Measurements from ENCODE around the gene IL19. TPM values are rescaled to one million over a fixed set of nuclear protein-coding genes. Genes with fewer than 3 reads are reported as not detected.

Gene IL19
- total and polyA plus RNA-seq, 2 donors (not counting 3 experiments of a cell fraction or from before 2014, with no cell fraction given): not detected

DNA sequence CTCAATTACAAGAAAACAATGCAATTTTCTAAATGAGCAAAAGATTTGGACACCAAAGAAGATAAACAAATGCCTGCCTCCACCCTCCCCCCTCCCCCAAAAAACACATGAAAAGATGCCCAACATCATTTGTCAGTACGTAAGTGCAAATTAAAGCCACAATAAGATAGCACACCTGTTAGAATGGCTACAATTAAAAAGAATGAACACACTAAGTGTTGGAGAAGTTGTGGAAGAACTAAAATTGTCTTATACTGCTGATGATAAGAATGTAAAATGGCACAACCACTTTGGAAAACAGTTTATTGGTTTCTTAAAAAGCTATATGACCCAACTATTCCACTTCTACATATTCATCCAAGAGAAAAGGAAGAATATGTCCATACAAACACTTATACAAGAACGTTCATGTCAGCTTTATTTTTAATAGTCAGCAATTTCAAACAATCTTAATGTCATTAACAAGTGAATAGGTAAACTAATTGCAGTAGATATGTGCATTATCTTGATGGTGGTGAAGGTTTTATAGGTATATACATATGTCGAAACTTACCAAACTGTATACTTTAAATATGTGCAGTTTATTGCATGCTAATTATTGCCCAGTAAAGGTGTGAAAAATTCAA, 105.3 kb downstream of the IL19 start:
- TF ChIP-seq EZH2 (IDR thresholded peaks at IDR 0.05; ENCODE audit: borderline replicate concordance, low read depth, low read length, severe bottlenecking) (no peak), GATA2 (IDR thresholded peaks at IDR 0.05; ENCODE audit: insufficient read depth, insufficient read length, low read depth, low read length) (no peak), POLR2AphosphoS5 (IDR thresholded peaks at IDR 0.05; ENCODE audit: insufficient read depth, low read depth, low read length) (no peak), POLR2A (IDR thresholded peaks at IDR 0.05; ENCODE audit: low read depth, low read length) (no peak), FOS (IDR thresholded peaks at IDR 0.05; ENCODE audit: borderline replicate concordance, insufficient read depth, low read length) (no peak), JUN (IDR thresholded peaks at IDR 0.05; ENCODE audit: borderline replicate concordance, insufficient read depth, insufficient read length, low read depth) (no peak), MYC (IDR thresholded peaks at IDR 0.05; ENCODE audit: low read depth, low read length) (no peak)
- TF ChIP-seq, protein P1, sequence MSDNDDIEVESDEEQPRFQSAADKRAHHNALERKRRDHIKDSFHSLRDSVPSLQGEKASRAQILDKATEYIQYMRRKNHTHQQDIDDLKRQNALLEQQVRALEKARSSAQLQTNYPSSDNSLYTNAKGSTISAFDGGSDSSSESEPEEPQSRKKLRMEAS (IDR thresholded peaks at IDR 0.05; ENCODE audit: insufficient read depth, insufficient read length): no peak
- TF ChIP-seq, protein P2, sequence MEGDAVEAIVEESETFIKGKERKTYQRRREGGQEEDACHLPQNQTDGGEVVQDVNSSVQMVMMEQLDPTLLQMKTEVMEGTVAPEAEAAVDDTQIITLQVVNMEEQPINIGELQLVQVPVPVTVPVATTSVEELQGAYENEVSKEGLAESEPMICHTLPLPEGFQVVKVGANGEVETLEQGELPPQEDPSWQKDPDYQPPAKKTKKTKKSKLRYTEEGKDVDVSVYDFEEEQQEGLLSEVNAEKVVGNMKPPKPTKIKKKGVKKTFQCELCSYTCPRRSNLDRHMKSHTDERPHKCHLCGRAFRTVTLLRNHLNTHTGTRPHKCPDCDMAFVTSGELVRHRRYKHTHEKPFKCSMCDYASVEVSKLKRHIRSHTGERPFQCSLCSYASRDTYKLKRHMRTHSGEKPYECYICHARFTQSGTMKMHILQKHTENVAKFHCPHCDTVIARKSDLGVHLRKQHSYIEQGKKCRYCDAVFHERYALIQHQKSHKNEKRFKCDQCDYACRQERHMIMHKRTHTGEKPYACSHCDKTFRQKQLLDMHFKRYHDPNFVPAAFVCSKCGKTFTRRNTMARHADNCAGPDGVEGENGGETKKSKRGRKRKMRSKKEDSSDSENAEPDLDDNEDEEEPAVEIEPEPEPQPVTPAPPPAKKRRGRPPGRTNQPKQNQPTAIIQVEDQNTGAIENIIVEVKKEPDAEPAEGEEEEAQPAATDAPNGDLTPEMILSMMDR (IDR thresholded peaks at IDR 0.05; ENCODE audit: extremely low read depth in 1 of 2, insufficient read depth in 1 of 2, low read depth in 1 of 2, low read length in 2 of 2): no peak
- BruUV-seq (replicated peaks): no TSS peak
- Histone ChIP-seq H3K4me3 (replicated peaks in 1 of 3; ENCODE audit: insufficient read depth in 1 of 3, low read depth in 1 of 3, low read length in 3 of 3) (no peak overlapping the region), H3K27me3 (ENCODE audit: control insufficient read depth in 2 of 2, insufficient read depth in 2 of 2, low read length in 2 of 2) (no peaks in the 10 kb centered on the region), H3K9ac (replicated peaks; ENCODE audit: extremely low read depth, insufficient read depth, low read length) (no peak overlapping the region), H3K36me3 (ENCODE audit: control insufficient read depth in 2 of 2, extremely low read depth in 1 of 2, insufficient read depth in 2 of 2, low read length in 2 of 2) (no peaks in the 10 kb centered on the region), H3K4me1 (ENCODE audit: control insufficient read depth, extremely low read depth, insufficient read depth, low read length) (no peaks in the 10 kb centered on the region), H3K79me2 (ENCODE audit: control insufficient read depth, insufficient read depth, low read length) (no peaks in the 10 kb centered on the region), H3K27ac (ENCODE audit: insufficient read depth, low read depth, low read length) (no peak overlapping the region), H3K4me2 (ENCODE audit: insufficient read depth, low read length) (no peak overlapping the region), H4K20me1 (replicated peaks; ENCODE audit: control insufficient read depth, extremely low read depth, insufficient read depth, low read length) (no peaks in the 10 kb centered on the region), H3K9me3 (replicated peaks; ENCODE audit: control insufficient read depth, insufficient read depth, low read length) (no peaks in the 10 kb centered on the region), H2AFZ (ENCODE audit: low read depth, low read length) (no peak overlapping the region), H3K9me1 (replicated peaks; ENCODE audit: control insufficient read depth, extremely low read depth, insufficient read depth, low read length) (no peaks in the 10 kb centered on the region)
- ChIA-PET CTCF (no interaction called here), POLR2A (no interaction called here)
- no peak for FAIRE-seq
- dilution Hi-C loops (cut with MboI; ENCODE audit: extremely low pct_ligation_motif_present, low sequenced_read_pairs): no loop called here
- DNase-seq (ENCODE audit: low read depth, low spot score): no peak
- intact Hi-C loops (cut with micrococcal nuclease): no loop called here

Measured in endothelial cell of umbilical vein (primary cell).